Stimulated activated CD4-positive, alpha-beta T cell treated with anti-CD3 and anti-CD28 coated beads, Interleukin-2, amount 100 ng/mL, for 48 hours (primary cell): ENCODE measurements around the gene RAB3IL1.

Experiments used
- DNase-seq, 2 donors: peaks; one replicate each; pipeline ENCODE4 v3.0.0-alpha.2; 2020

Gene RAB3IL1

GRCh38 chr11:61918251-61918937 is 1.0 kb upstream of the RAB3IL1 start:
- DNase-seq = no peak

GRCh38 chr11:61916737-61917333 is 531 bp downstream of the RAB3IL1 start:
- DNase-seq = no peak

DNA sequence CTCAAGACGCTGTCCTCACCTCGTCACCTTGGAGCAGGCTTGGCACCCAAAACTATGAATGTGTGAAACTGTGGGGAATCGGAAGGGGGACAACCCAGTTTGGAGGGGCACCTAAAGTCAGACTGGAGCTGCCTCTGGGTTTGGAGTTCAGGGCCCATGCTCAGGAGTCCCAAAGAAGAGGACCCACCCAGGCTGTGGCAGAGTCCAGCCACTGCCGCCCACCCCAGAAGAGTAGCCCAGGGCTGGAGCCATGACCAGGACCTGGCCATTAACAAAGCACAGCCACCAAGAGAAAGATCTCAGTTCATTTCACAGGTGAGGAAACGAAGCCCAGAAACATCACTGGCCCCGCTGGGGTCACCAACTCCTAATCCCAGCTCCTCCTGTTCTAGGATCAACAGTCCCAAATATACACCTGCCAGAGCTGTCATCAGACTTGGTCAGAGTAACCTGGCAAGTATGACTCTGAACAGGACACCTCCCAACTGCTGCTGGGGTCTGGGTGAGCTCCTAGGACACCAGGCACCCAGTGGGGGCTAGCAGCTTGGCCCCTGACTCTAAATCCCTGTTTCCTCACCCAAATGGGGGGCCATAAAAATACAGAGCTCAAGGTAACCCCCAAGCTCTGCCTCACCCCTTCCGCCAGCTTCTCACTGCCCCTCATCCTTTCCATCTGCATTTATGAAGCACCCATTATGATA is 2.7 kb downstream of the RAB3IL1 start:
- no peak for DNase-seq

GRCh38 chr11:61913699-61914395 is 3.5 kb downstream of the RAB3IL1 start:
- DNase-seq = no peak

DNA sequence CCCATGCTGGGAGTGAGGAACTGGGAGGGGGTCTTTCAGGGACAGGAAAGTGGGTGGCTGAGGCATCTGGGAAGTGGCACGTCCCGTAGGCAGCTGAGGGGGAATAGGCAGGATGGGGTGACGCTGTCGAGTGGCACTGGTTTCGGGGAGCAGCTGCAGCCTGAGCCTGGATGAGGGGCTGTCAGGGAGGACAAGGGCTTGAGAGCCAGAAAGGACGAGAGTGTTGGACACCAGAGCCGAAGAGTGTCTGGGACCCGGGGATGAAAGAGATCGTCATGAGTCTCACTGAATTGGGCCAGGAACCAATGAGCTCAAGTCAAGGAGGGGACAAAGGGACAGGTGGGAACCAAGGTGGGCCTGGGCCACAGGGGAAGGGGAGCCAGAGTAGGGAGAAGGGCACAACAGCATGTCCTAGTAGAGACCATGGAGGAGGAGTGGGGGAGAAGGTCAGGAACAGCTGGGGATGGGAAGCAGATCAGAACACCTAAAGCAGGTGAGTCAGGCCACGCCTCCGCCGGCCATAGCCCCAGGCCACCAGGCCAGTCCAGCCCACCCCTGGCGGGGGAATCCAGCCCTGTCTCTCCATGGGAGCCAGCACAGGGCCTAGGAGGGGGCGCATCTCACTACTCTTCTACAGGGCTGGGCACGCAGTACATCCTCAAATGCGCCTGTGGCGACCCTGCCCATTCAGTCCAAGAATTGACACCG is 4.2 kb downstream of the RAB3IL1 start:
- DNase-seq = no peak

- DNase-seq = no peak
Measured at GRCh38 chr11:61912530-61912898, 4.9 kb downstream of the RAB3IL1 start.

DNA sequence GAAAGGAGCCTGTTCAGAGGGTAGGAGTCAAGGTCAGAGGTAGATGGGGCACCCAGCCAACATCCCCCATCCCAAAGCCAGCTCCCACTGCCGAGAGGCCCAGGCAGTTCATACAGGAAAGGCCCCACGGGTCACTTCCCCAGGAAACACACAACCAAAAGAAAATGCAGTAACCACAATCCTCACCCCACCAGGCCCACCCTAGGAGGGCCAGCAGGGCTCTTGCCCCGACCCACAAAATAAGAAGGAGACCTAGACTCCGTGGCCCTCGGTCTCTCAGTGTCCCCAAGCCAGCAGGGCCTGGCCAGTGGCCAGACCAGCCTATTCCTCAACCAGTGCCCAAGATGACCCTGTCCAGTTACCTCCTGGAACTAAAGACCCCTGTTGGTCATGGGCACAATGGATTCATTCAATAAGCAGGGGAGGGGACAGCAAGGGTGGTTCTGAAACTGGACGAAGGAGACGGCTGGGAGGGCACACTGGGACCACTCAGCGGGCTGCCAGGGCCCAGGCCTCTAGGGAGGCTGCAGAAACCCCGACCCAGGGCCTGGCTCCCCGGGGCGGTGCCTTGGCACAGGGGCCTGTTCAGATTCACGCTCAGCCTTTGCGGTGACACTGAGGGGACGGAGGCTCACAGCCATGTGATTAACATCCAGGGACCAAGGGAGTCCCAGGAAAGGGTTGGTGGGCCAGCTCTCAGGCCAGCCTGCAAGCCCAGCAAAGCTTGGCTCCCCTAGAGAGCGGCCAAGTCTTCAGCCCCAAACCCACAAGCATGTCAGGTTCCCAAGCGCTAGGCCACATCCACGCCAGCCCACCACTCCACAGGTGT is 5.5 kb downstream of the RAB3IL1 start:
- DNase-seq = no peak

DNA sequence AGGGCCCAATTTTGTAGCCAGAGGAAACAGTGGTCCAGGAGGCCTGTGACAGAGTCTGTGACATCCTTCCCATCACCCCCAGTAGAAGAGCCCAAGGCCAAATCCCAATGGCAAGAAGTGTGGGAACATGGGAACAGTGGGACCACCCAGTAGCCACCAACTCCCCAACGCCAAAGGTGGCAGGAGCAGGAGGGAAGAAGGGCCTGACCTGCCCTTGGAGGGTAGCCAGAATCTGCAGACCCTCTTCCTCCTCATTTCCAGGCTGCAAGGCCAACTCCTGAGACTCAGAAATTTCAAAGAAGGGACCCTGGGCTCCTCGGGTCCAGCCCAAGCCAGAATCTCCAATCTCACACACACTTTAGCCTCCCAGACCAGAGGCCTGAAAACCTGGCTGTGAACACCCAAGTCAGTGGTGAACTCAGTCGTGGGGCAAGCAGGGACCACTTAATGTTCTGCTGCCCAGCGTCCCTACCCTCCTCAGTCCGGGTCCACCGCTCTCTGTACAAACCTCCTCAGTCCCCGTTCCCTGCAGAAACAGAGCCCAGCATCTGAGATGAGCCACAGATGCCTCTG is 6.2 kb downstream of the RAB3IL1 start:
- no peak for DNase-seq

GRCh38 chr11:61910187-61911127 is 6.9 kb downstream of the RAB3IL1 start:
- no peak for DNase-seq

DNA sequence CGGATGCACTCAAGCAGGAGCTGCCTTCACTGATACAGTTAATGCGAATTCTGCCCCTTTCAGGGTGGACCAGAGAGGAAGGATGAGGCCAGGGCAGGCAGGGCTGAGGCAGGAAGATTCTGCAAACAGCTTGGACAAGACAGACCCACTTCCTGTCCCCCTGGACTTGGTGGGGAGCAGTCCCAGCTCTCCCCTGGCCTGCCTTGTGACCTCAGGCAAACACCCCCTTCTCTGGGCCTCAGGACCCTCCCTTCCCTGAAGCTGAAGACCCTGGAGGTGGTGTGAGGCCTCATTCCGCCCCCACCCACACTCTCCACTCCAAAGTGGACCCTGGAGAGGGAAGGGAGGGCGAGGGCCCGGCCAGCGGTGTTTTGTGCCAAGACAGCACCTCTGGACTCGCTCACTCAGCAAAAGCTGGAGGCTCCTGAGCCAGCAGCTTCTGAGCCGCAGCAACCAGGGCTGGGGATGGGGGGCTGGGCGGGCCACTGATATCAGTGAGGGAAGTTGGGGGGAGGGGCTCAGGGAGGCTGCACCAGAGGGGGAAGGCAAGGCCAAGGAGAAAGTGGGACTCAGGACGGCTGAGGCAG is 8.5 kb downstream of the RAB3IL1 start:
- no peak for DNase-seq

DNA sequence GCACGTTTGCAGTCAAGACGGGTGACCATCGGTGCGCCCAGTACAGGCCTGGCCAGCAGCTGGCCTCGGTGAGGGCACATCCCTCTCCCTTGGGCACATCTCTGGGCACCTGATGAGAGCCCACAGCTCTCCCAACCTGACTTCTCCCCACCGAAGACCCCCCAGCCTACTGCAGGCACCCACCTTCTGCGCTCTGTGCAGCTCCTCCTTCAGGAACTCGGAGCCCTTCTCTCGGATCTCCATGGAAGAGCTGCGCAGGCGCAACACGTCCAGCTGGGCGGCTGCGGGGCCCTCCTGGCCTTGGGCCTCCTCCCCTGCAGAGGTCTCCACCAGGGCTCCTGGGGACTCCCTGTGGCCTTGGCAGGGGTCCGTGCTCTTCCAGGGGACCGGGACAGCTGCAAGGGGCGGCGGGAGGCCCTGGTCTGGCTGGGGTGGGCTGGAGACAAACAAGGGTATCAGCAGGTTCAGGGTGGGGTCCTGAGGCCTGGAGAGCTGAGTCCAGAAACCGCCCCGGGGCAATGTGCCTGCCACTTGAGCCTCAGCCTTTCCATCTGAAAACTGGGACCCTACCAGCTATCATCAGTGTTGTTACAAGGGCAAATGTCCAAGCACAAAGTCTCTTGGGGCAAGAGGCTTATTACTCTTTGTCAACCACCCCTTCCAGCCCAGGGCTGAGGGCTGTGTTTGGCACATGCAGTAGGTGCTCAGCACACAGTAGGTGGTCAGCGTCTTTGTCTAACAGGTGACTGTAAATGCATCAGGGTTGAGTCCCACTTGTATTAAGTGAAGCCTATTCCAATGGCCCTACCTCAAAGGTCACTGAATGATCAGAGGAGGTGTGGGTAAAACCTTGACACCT is 9.3 kb downstream of the RAB3IL1 start:
- DNase-seq = no peak

GRCh38 chr11:61907282-61907681 is 10.1 kb downstream of the RAB3IL1 start:
- no peak for DNase-seq

DNA sequence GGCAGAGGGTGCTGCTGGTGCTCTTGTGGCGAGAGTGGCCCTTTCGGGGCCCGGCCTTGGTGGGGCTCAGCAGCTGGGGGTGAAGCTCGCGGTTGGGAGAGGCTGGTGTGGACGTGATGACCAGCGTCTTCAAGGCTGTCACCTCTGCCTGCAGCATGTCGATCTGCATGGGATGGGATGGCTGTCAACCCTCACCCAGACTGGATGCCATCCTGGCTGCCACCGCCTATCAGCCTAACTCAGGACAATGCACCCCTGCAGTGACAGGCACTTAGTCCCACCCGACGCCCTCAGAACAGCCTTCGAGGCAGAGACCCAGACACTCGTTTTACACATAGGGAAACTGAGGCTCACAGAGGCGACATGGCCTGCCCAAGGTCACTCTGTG is 10.8 kb downstream of the RAB3IL1 start:
- DNase-seq = no peak

DNA sequence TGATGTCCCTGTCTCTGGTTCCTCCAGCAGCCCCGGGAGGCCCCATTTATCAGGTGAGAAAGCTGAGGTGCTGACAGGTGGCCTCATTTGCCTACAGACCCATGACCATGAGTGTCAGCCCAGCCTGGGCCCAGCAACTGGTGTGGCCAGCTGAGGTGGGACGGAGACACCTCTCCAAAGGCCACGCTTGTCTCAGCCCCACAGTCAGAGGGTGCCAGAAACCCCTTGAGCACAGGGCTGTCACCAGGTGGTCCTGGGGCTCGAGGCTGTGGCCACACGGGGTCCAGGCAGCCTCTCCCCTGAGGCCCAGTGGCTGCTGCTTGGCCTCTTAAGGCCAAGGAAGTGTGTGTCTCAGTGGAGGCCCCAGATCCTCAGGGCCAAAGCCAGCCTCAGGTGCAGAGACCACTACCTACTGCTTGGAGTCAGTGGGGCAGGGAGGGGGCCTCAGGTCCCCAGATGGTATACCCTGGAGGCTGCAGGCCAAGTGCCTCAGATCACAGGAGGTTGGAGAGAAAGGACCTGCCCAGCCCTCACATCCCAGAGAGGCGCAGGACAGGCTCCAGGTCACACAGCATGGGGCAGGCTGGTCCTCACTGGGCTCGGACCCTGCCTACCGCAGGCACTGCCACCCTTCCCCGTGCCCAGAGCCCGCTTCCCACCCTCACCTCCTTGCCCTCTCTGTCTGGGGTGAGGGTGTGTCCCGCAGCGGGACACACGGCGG is 11.4 kb downstream of the RAB3IL1 start:
- no peak for DNase-seq

GRCh38 chr11:61905067-61905696 is 12.2 kb downstream of the RAB3IL1 start:
- no peak for DNase-seq

DNA sequence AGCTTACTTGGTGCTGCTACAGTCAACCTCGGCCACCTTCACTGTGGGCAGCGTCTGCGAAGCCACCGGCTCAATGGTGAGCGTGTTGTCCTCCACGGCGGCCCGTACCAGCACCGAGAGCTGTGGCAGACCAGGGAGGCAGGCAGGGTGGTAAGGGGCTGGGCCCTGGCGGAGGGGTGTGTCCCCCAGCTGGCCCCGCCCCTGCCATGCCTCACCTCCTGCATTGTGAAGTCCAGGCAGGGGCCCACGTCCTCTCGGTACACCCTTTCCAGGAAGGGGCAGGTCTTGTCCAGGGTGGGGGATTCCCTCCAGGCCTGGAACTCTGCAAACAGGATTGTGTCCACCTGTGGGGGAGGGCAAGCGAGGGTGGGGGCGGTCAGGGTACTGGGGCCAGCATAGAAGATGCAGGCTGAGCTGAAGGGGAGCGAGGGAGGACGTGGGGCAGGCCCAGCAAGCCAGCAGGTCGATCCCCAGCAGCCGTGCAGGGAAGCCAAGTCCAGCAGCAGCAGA is 12.8 kb downstream of the RAB3IL1 start:
- no peak for DNase-seq

GRCh38 chr11:61903845-61904244 is 13.5 kb downstream of the RAB3IL1 start:
- DNase-seq = no peak

DNA sequence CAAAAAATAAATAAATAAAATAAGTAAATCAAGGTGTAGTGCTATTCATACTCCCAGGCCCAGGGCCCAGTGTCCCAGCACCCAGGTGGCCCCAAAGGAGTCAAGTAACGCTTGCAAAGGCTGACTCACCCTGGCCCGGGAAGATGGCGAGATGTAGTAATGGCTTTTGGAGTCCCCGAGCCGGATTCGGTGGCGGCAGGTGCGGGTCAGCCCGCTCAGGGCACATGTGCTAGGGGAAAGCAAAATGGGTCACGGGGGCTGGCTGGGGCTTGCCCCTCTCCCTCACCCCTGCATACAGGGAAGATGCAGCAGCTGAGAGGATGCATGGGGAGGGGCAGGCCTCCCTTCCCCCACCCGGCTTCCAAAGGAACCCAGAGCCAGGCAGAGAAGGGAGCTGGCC is 15.1 kb downstream of the RAB3IL1 start:
- no peak for DNase-seq
